Glomerular endothelial cell (primary cell): Measurements from ENCODE around the gene ZNF837. TPM values are rescaled to one million over a fixed set of nuclear protein-coding genes. Genes with fewer than 3 reads are reported as not detected.
A peak's percentile ranks its signal among the peaks of the same experiment; 100 is the strongest.
"Not testable (repeated sequence)": the region's sequence is repeated elsewhere in the genome, so short reads cannot be mapped to it uniquely, and the experiment has no call there.

ENCODE experiments used
- DNase-seq: peaks from one replicate; pipeline ENCODE4 v3.0.0-alpha.2; 2011; ENCODE audit warnings: low read depth, low spot score; ENCODE audit errors: extremely low read depth
- total RNA-seq: library from RNA; depleted of rRNA; stranded (reverse); fragments of >200 nt; gene quantifications from 2 replicates; pipeline ENCODE4 v1.2.3, GENCODE V29; 2015

Gene ZNF837
- total RNA-seq, 1 donor from 2014 or later = 5.3 TPM

GRCh38 chr19:58351990-58352755 lies 28.7 kb downstream of the ZNF837 start:
- DNase-seq = no peak

DNA sequence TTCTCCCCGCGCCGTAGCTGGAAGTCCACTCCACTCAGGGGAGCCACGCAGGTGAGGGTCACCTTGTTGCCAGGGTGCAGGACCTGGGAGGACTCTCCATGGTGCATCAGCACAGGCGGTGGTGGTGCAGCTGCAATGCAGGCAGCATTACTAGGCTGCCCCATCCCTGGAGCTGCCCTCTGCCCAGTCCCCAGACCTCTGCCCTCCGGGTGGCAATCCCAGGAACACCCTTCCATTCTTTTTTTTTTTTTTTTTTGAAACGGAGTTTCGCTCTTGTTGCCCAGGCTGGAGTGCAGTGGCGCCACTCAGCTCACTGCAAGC lies 29.3 kb downstream of the ZNF837 start:
- no peak for DNase-seq

DNA sequence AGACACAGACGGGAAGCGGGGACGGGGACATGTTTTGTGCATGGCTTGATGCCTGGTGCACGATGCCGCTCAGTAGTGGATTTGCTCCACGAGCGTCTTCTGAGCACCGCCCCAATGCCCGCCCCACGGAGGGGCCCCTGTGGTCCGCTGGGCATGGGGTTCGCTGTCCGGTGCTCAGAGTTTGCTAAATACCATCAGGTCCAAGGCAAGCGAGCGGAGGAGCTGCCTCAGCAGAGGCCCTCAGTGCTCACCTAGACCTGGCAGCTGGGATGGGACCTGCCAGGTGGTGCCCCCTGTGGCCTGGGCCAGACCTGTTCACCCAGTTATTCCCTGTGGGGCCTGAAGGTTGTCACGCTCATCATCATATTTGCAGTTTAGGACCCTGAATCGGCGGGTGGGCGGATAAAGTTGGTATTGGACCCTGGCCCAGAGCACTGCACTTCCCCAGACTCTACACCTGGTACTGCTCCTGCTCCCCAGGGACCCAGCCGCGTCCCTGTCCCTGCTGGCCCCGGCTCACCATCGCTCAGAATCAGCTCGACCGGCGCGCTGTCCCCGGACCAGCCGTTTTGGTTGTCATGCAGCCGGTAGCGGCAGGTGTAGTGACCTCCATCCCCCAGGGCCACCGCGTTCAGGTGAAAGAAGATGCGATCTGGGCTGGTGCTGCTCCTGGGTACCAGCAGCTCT lies 29.8 kb downstream of the ZNF837 start:
- DNase-seq = no peak

DNA sequence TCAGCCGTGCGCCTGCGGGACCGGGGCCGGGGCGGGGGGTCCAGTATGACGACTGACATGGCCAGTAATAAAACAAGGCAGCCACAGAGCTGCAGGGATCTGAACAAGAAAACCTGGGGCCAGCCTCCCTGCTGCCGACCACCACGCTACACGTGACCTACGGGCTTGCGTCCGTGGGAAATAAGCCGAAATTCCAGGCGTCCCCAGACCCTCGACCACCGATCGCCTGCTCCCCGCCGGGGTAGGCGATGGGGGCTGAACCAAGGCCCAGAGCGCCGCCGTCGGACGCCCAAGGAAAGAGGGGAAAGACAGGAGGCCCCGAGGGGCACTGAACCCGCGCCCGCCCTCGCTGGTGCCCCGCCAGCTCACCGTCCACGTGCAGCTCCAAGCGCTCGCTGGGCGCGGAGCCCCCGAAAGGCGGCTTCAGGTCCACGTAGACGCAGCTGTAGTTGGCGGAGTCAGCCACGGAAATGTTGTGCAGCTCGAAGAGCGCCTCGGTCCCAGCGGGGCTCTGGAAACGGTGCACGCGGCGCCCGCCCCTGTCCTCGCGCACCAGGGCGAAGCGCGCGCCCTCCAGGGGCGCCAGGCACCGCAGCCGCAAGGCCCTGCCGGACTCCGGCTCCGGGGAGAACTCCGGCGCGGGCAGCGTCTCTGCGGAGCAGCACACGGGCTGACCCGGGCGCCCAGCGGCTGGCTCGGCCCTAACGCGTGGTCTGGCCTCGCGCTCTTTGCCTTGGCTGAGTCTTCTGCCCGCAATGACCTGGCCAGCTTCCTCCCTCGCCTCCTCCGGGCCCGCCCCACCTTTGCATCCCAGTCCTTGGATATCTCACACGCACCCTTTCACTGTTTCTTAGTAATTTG lies 30.6 kb downstream of the ZNF837 start:
- no peak for DNase-seq

DNA sequence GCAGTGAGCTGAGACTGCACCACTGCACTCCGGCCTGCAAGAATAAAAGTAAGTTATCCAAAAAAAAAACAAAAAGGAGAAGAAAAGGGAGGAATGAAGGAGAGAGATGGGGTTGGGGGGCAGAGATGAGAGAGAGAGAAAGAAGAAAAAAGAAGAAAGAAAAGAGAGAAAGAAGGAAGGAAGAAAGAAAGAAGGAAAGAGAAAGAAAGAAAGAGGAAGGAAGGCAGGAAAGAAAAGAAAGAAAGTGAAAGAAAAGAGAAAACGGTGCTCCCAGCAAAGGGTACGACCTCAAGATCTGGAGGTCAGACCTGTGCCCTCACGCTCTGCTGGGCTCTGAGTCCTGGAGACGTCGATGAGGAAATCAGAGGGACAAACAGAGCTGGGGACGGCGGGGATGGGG lies 31.2 kb downstream of the ZNF837 start:
- no peak for DNase-seq

DNA sequence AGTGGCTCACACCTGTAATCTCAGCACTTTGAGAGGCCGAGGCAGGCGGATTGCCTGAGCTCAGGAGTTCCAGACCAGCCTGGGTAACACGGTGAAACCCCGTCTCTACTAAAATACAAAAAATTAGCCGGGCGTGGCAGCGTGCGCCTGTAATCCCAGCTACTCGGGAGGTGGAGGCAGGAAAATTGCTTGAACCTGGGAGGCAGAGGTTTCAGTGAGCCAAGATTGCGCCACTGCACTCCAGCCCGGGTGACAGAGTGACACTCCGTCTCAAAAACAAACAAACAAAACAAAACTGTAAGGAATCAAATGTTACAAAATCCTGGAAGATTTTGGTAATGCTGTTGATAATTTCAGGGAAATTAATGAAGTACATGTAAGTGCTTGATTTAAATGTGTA lies 32.8 kb downstream of the ZNF837 start:
- DNase-seq = not testable (repeated sequence)

GRCh38 chr19:58346961-58347929 lies 33.6 kb downstream of the ZNF837 start:
- no peak for DNase-seq

DNA sequence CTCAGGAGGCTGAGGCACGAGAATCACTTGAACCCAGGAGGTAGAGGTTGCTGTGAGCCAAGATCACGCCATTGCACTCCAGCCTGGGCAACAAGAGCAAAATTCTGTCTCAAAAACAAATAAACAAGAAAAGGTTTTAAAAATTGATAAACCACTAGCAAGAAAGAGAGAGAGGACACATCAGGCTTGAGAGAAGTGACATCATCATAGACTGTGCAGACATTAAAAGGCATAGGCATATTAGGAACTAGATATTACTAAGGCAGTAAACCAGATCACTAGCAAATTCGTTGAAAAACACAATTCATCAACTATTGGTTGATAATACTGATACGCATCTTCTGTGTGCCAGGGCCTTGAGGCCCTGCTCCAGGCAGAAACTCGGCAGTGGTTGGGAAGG lies 35.3 kb downstream of the ZNF837 start:
- no peak for DNase-seq

DNA sequence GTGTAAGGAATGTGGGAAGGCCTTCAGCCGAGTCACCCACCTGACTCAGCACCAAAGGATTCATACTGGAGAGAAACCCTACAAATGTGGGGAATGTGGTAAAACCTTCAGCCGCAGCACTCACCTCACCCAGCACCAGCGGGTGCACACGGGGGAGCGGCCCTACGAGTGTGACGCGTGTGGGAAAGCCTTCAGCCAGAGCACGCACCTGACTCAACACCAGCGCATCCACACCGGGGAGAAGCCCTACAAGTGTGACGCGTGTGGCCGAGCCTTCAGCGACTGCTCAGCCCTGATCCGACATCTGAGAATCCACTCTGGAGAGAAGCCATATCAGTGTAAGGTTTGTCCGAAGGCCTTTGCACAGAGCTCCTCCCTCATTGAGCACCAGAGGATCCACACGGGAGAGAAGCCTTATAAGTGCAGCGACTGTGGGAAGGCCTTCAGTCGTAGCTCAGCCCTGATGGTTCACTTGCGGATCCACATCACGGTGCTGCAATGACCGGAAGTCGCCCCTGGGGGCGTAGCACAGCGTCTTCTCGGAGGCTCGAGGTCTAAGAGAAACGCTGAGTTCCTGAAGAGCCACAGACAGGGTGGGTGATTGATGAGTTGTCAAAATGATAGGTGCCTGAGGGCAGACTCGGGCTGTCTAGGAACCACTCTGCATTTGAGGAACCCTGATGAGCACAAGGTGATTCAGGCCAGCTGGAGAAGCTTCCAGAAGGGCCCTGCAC lies 41.8 kb downstream of the ZNF837 start:
- DNase-seq = no peak

- no peak for DNase-seq
These were observed 42.5 kb downstream of the ZNF837 start for GRCh38 chr19:58338336-58338735.

- DNase-seq = no peak
These were observed 44.0 kb downstream of the ZNF837 start for GRCh38 chr19:58336820-58337219.

- no peak for DNase-seq
These were observed 44.6 kb downstream of the ZNF837 start for GRCh38 chr19:58336216-58336615.

- no peak for DNase-seq
These were observed 45.2 kb downstream of the ZNF837 start for GRCh38 chr19:58335630-58336029.

GRCh38 chr19:58334691-58335249 lies 46.1 kb downstream of the ZNF837 start:
- no peak for DNase-seq

DNA sequence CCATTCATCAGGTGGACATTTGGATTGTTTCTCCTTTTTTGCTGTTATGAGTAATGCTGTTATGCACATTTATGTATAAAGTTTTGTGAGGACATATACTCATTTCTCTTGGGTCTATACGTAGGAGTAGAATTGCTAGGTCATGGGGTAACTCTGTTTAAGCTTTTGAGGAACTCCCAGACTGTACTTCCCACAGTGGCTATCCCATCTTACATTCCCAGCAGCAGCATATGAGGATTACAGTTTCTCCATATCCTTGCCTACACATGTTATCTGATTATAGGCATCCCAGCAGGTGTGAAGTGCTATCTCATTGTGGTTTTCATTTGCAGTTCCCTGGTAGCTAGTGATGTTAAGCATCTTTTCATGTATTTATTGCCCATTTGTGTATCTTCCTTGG lies 48.1 kb downstream of the ZNF837 start:
- DNase-seq = no peak

- DNase-seq = no peak
These were observed 50.4 kb downstream of the ZNF837 start for GRCh38 chr19:58330458-58330857.

DNA sequence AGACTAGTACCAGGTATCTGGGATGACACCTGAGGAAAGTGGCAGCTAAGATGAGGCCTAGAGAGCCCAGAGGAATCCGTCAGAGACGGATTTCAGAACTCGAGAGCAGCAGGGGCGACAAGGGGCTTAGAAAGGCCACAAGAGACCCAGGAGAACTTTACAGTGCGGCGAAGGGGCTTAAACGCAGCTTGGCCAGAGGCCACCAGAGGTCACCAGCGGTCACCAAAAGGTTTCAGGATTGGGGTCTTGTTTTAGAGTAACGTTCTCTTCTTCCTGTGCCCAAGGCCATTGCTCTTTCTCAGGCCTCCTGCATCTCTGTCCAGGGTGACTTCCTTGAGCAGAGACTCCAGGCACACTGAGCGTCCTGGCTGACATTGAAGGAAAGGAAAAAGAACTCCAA lies 51.8 kb downstream of the ZNF837 start:
- no peak for DNase-seq

- peak; percentile 77 for DNase-seq
These were observed 53.7 kb downstream of the ZNF837 start, which contains the start of gene ZSCAN22 for GRCh38 chr19:58326914-58327726. Gene ZSCAN22 (plus strand): TSS chr19:58326994. CDS start chr19:58334803, 7,809 bp downstream.
